Liver (tissue), 3 donors: Measurements from ENCODE around the gene NBEA.

Experiments
- EGR1 ChIP-seq, 2 donors: IDR thresholded peaks; 2 replicates each; pipeline ENCODE4 v1.6.1; 2016 to 2018; ENCODE audit warnings: antibody characterized with exemption in 2 of 2, low read depth in 2 of 2
- FOXA1 ChIP-seq: IDR thresholded peaks from 2 replicates; pipeline ENCODE4 v1.6.1; 2016; ENCODE audit warnings: antibody characterized with exemption
- GABPA ChIP-seq, 2 donors: IDR thresholded peaks in 1 of 2; conservative IDR thresholded peaks in 1 of 2; 2 replicates each; pipeline ENCODE4 v1.6.1; 2016; ENCODE audit warnings: antibody characterized with exemption in 2 of 2, mild to moderate bottlenecking in 1 of 2, moderate library complexity in 1 of 2
- HNF4G ChIP-seq: IDR thresholded peaks from 2 replicates; pipeline ENCODE4 v1.6.1; 2016; ENCODE audit warnings: antibody characterized with exemption
- RAD21 ChIP-seq, 2 donors: IDR thresholded peaks; 2 replicates each; pipeline ENCODE4 v1.6.1; 2016; ENCODE audit warnings: antibody characterized with exemption in 2 of 2, mild to moderate bottlenecking in 2 of 2
- RXRA ChIP-seq, 2 donors: IDR thresholded peaks; 2 replicates each; pipeline ENCODE4 v1.6.1; 2017 to 2018; ENCODE audit warnings: antibody characterized with exemption in 2 of 2, mild to moderate bottlenecking in 1 of 2
- SP1 ChIP-seq: IDR thresholded peaks from 2 replicates; pipeline ENCODE4 v1.6.1; 2018; ENCODE audit warnings: antibody characterized with exemption, mild to moderate bottlenecking
- TAF1 ChIP-seq: conservative IDR thresholded peaks from 2 replicates; pipeline ENCODE4 v1.6.1; 2016; ENCODE audit warnings: antibody characterized with exemption, mild to moderate bottlenecking
- YY1 ChIP-seq: IDR thresholded peaks from 2 replicates; pipeline ENCODE4 v1.6.1; 2016; ENCODE audit warnings: antibody characterized with exemption, mild to moderate bottlenecking
- TF ChIP-seq, protein P1 (sequence below): fragments of 150-350 bp; IDR thresholded peaks from 2 replicates; pipeline ENCODE4 v1.5.1; 2017; ENCODE audit warnings: improper control_type of control experiment, low read depth, low read length; ENCODE audit not compliant: missing input control
- TF ChIP-seq, protein P2 (sequence below): IDR thresholded peaks from 2 replicates; pipeline ENCODE4 v1.6.1; 2016; ENCODE audit warnings: antibody characterized with exemption, mild to moderate bottlenecking
- TF ChIP-seq, protein P3 (sequence below): IDR thresholded peaks from 2 replicates; pipeline ENCODE4 v1.6.1; 2016; ENCODE audit warnings: antibody characterized with exemption
- TF ChIP-seq, protein P4 (sequence below): IDR thresholded peaks from 2 replicates; pipeline ENCODE4 v1.6.1; 2016; ENCODE audit warnings: antibody characterized with exemption
- donor health status: healthy.
- donor health status: healthy.

DNA sequence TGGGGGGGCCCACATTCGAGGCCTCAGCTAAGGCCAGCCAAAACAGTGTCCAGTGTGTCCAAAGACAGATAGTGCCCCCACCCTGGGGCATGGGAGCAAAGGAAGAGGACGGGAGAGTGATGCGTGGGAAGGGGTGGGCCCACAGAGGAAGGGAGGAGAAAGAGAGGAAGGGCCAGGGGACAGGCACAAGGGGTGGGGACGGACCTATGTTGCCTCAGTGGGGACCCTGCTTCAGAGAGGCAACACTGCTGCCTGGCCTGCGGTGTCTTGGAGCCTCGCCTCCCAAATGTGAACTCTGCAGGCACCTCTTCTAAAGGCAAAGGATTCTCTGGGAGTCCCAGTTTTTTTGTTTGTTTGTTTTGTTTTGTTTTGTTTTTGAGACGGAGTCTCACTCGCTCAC is 764.7 kb downstream of the NBEA start:
- TF ChIP-seq YY1 (no peak), TAF1 (no peak), SP1 (no peak), RAD21 (IDR thresholded peaks at IDR 0.05) (no peak), GABPA (IDR thresholded peaks at IDR 0.05 in 1 of 2, conservative IDR thresholded peaks at IDR 0.05 in 1 of 2) (no peak), FOXA1 (no peak), RXRA (IDR thresholded peaks at IDR 0.05) (no peak), EGR1 (IDR thresholded peaks at IDR 0.05; ENCODE audit: low read depth in 2 of 2) (no peak), HNF4G (no peak)
- TF ChIP-seq, protein P1, sequence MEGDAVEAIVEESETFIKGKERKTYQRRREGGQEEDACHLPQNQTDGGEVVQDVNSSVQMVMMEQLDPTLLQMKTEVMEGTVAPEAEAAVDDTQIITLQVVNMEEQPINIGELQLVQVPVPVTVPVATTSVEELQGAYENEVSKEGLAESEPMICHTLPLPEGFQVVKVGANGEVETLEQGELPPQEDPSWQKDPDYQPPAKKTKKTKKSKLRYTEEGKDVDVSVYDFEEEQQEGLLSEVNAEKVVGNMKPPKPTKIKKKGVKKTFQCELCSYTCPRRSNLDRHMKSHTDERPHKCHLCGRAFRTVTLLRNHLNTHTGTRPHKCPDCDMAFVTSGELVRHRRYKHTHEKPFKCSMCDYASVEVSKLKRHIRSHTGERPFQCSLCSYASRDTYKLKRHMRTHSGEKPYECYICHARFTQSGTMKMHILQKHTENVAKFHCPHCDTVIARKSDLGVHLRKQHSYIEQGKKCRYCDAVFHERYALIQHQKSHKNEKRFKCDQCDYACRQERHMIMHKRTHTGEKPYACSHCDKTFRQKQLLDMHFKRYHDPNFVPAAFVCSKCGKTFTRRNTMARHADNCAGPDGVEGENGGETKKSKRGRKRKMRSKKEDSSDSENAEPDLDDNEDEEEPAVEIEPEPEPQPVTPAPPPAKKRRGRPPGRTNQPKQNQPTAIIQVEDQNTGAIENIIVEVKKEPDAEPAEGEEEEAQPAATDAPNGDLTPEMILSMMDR = no peak
- TF ChIP-seq, protein P2, sequence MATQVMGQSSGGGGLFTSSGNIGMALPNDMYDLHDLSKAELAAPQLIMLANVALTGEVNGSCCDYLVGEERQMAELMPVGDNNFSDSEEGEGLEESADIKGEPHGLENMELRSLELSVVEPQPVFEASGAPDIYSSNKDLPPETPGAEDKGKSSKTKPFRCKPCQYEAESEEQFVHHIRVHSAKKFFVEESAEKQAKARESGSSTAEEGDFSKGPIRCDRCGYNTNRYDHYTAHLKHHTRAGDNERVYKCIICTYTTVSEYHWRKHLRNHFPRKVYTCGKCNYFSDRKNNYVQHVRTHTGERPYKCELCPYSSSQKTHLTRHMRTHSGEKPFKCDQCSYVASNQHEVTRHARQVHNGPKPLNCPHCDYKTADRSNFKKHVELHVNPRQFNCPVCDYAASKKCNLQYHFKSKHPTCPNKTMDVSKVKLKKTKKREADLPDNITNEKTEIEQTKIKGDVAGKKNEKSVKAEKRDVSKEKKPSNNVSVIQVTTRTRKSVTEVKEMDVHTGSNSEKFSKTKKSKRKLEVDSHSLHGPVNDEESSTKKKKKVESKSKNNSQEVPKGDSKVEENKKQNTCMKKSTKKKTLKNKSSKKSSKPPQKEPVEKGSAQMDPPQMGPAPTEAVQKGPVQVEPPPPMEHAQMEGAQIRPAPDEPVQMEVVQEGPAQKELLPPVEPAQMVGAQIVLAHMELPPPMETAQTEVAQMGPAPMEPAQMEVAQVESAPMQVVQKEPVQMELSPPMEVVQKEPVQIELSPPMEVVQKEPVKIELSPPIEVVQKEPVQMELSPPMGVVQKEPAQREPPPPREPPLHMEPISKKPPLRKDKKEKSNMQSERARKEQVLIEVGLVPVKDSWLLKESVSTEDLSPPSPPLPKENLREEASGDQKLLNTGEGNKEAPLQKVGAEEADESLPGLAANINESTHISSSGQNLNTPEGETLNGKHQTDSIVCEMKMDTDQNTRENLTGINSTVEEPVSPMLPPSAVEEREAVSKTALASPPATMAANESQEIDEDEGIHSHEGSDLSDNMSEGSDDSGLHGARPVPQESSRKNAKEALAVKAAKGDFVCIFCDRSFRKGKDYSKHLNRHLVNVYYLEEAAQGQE = no peak
- TF ChIP-seq, protein P3, sequence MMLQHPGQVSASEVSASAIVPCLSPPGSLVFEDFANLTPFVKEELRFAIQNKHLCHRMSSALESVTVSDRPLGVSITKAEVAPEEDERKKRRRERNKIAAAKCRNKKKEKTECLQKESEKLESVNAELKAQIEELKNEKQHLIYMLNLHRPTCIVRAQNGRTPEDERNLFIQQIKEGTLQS = no peak
- TF ChIP-seq, protein P4, sequence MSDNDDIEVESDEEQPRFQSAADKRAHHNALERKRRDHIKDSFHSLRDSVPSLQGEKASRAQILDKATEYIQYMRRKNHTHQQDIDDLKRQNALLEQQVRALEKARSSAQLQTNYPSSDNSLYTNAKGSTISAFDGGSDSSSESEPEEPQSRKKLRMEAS = no peak
